Activated naive CD4-positive, alpha-beta T cell treated with anti-CD3 and anti-CD28 coated beads for 36 hours (primary cell): ENCODE data around the gene CAMK2D. TPM values are rescaled to one million over a fixed set of nuclear protein-coding genes. Genes with fewer than 3 reads are reported as not detected.
"Not testable (repeated sequence)": the region's sequence is repeated elsewhere in the genome, so short reads cannot be mapped to it uniquely, and the experiment has no call there.

Source experiments
- CTCF ChIA-PET: fragments of 350-600 bp; sonication (Branson Sonifier 250); formaldehyde crosslinking; loops from one replicate; lab custom pipeline; 2021; ENCODE audit warnings: antibody characterized with exemption; lab: Charles Lee
- DNase-seq: peaks from one replicate; pipeline ENCODE4 v3.0.0-alpha.2; 2020
- H3K27ac Mint-ChIP-seq: one replicate; pipeline ENCODE4 v1.8.0; 2021; ENCODE audit warnings: mild to moderate bottlenecking, mixed read lengths
- H3K27me3 Mint-ChIP-seq: one replicate; pipeline ENCODE4 v1.8.0; 2021; ENCODE audit warnings: low read depth, mixed read lengths
- H3K36me3 Mint-ChIP-seq: one replicate; pipeline ENCODE4 v1.8.0; 2021; ENCODE audit warnings: low read depth, mixed read lengths
- H3K4me1 Mint-ChIP-seq: one replicate; pipeline ENCODE4 v1.8.0; 2021; ENCODE audit warnings: low read depth, mixed read lengths
- H3K4me3 Mint-ChIP-seq: one replicate; pipeline ENCODE4 v1.8.0; 2021; ENCODE audit warnings: mild to moderate bottlenecking, moderate library complexity, mixed read lengths
- H3K9me3 Mint-ChIP-seq: one replicate; pipeline ENCODE4 v1.8.0; 2021; ENCODE audit warnings: mixed read lengths
- intact Hi-C: fragments of 100-400 bp; cut with micrococcal nuclease; formaldehyde crosslinking; loops from one replicate; pipeline ENCODE4 v1.15.1; 2023
- total RNA-seq, 2 experiments: library from RNA; stranded (reverse); gene quantifications; one replicate each; pipeline ENCODE4 v1.2.3, GENCODE V29; 2021

The CAMK2D gene
- total RNA-seq, 2 experiments from 2014 or later = 75.7 to 78.3 TPM

- CTCF ChIA-PET = interaction anchor here (0.6 to 0.9 kb wide), 2 partner anchors 10 to 310 kb away, joined by 4 to 5 read pairs; no protein-coding TSS in a partner anchor
- H3K27ac Mint-ChIP-seq = no peak overlapping the region
- intact Hi-C loops = no loop called here
- H3K27me3 Mint-ChIP-seq = no peaks in the 10 kb centered on the region
- peaks cover 19% of the 10 kb centered on the region for H3K36me3 Mint-ChIP-seq
- H3K4me3 Mint-ChIP-seq = no peak overlapping the region
- H3K4me1 Mint-ChIP-seq = peaks cover 33% of the 10 kb centered on the region
- no peaks in the 10 kb centered on the region for H3K9me3 Mint-ChIP-seq
- DNase-seq = no peak
These were observed 67.5 kb downstream of the CAMK2D start for GRCh38 chr4:113694008-113694407.

- Mint-ChIP-seq H3K27me3 (no peaks in the 10 kb centered on the region), H3K36me3 (peaks cover 21% of the 10 kb centered on the region), H3K27ac (peak overlapping the region; percentile 68), H3K4me3 (peak overlapping the region; percentile 26), H3K4me1 (peaks cover 35% of the 10 kb centered on the region), H3K9me3 (no peaks in the 10 kb centered on the region)
- DNase-seq = no peak
- intact Hi-C loops = no loop called here
- CTCF ChIA-PET = interaction anchor here (0.6 kb wide), 1 partner anchor 17 kb away, joined by 7 read pairs; no protein-coding TSS in a partner anchor
These were observed 68.6 kb downstream of the CAMK2D start for GRCh38 chr4:113692809-113693411.

DNA sequence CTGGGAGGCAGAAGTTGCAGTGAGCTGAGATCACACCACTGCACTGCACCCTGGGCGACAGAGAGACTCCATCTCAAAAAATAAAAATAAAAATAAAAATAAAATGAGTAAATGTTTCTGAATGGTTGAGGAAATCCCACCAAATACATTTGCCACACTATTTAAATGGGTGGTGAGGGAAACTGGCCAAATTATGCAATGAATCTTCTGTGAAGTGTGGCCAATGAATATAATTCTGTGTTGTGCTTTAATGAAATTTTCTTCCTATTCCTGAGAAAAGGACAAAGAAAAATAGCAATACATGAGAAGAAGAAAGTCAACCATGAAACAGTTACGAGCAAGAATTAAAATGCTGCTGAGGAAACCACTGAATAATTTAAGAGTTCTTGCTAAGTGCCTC is 69.9 kb downstream of the CAMK2D start:
- H3K4me1 Mint-ChIP-seq = peaks cover 46% of the 10 kb centered on the region
- no peak for DNase-seq

GRCh38 chr4:113689394-113689793 is 72.1 kb downstream of the CAMK2D start:
- DNase-seq = no peak
- Mint-ChIP-seq H3K27ac (no peak overlapping the region), H3K4me1 (peaks cover 58% of the 10 kb centered on the region), H3K27me3 (no peaks in the 10 kb centered on the region), H3K36me3 (peaks cover 27% of the 10 kb centered on the region), H3K4me3 (no peak overlapping the region), H3K9me3 (no peaks in the 10 kb centered on the region)
- CTCF ChIA-PET = interaction anchor here (1.6 kb wide), 1 partner anchor 9 kb away, joined by 5 read pairs; no protein-coding TSS in a partner anchor
- intact Hi-C loops = no loop called here

More for the DNA sequence above, 69.9 kb downstream of the CAMK2D start:
- H3K4me3 Mint-ChIP-seq = no peak overlapping the region
- H3K9me3 Mint-ChIP-seq = no peaks in the 10 kb centered on the region
- no peaks in the 10 kb centered on the region for H3K27me3 Mint-ChIP-seq
- H3K36me3 Mint-ChIP-seq = peaks cover 27% of the 10 kb centered on the region
- CTCF ChIA-PET = no interaction called here
- H3K27ac Mint-ChIP-seq = no peak overlapping the region
- intact Hi-C loops = no loop called here

- peak overlapping the region; percentile 81 for H3K27ac Mint-ChIP-seq
- CTCF ChIA-PET = no interaction called here
These were observed 74.3 kb downstream of the CAMK2D start for GRCh38 chr4:113687067-113687718.

DNA sequence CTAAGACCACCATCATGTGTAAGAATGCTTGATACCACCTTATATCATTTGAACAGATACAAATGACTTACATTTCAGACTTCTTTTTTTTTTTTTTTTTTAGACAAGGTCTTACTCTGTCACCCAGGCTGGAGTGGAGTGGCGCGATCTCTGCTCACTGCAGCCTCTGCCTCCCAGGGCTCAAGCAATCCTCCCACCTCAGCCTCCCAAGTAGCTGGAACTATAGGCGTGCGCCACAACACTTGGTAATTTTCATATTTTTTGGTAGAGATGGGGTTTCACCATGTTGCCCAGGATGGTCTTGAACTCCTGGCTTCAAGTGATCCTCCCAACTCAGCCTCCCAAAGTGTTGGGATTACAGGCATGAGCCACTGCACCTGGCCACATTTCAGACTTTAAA is 76.4 kb downstream of the CAMK2D start:
- H3K27me3 Mint-ChIP-seq, DNase-seq: not testable (repeated sequence)
- H3K9me3 Mint-ChIP-seq = peaks cover 12% of the 10 kb centered on the region
- H3K4me1 Mint-ChIP-seq = peaks cover 77% of the 10 kb centered on the region
- intact Hi-C loops = loop anchor here (2.0 kb wide), 1 partner anchor 222 kb away; no protein-coding TSS in a partner anchor
- H3K36me3 Mint-ChIP-seq = peaks cover 36% of the 10 kb centered on the region
- peak overlapping the region; percentile 88 for H3K27ac Mint-ChIP-seq
- H3K4me3 Mint-ChIP-seq = peak overlapping the region; percentile 23
- CTCF ChIA-PET = interaction anchor here (0.7 to 1.0 kb wide), 4 partner anchors 11 to 160 kb away, joined by 3 to 7 read pairs (median 4); no protein-coding TSS in a partner anchor

More at GRCh38 chr4:113687067-113687718, 74.3 kb downstream of the CAMK2D start:
- intact Hi-C loops = no loop called here
- H3K27me3 Mint-ChIP-seq = no peaks in the 10 kb centered on the region
- peaks cover 31% of the 10 kb centered on the region for H3K36me3 Mint-ChIP-seq
- no peak overlapping the region for H3K4me3 Mint-ChIP-seq
- no peak for DNase-seq
- no peaks in the 10 kb centered on the region for H3K9me3 Mint-ChIP-seq
- peaks cover 70% of the 10 kb centered on the region for H3K4me1 Mint-ChIP-seq

GRCh38 chr4:113684534-113685091 is 76.9 kb downstream of the CAMK2D start:
- DNase-seq = peak; percentile 77
- H3K4me1 Mint-ChIP-seq = peaks cover 74% of the 10 kb centered on the region
- intact Hi-C loops = loop anchor here (1.0 to 5.0 kb wide), 8 partner anchors 13 to 1412 kb away; partner anchors contain the start of gene TIFA
- H3K36me3 Mint-ChIP-seq = peaks cover 33% of the 10 kb centered on the region
- no peaks in the 10 kb centered on the region for H3K27me3 Mint-ChIP-seq
- peak overlapping the region; percentile 88 for H3K27ac Mint-ChIP-seq
- peaks cover 14% of the 10 kb centered on the region for H3K9me3 Mint-ChIP-seq
- peak overlapping the region; percentile 23 for H3K4me3 Mint-ChIP-seq
- CTCF ChIA-PET = interaction anchor here (0.8 to 1.2 kb wide), 5 partner anchors 10 to 122 kb away, joined by 3 to 7 read pairs (median 4); no protein-coding TSS in a partner anchor

GRCh38 chr4:113682730-113683537 is 78.6 kb downstream of the CAMK2D start:
- Mint-ChIP-seq H3K9me3 (peaks cover 14% of the 10 kb centered on the region), H3K27ac (peak overlapping the region; percentile 88), H3K4me1 (peaks cover 75% of the 10 kb centered on the region), H3K36me3 (peaks cover 33% of the 10 kb centered on the region), H3K4me3 (peak overlapping the region; percentile 43), H3K27me3 (no peaks in the 10 kb centered on the region)
- CTCF ChIA-PET = interaction anchor here (1.2 kb wide), 1 partner anchor 135 kb away, joined by 3 read pairs; no protein-coding TSS in a partner anchor
- intact Hi-C loops = loop anchor here (1.0 to 5.0 kb wide), 11 partner anchors 10 to 1411 kb away; partner anchors contain the start of gene TIFA
- DNase-seq = peak; percentile 92

DNA sequence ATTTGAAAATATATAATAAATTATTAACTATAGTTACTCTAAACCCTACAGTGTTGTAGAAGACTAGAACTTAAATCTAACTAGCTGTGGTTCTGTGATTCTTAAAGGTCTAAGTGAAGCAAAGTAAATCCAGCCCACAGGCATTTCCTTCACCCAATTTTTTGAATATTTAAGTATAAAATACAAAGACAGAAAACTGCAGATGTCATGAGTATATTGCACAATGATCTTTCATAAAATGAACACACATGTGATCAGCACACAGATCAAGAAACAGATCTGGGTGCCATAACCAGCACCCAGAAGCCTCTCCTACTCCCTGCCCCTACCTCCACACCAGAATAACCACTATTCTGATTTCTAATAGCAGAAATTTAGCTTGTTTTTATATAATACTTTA is 82.9 kb downstream of the CAMK2D start:
- DNase-seq = no peak
- Mint-ChIP-seq H3K27ac (no peak overlapping the region), H3K36me3 (peaks cover 44% of the 10 kb centered on the region), H3K9me3 (peaks cover 14% of the 10 kb centered on the region), H3K27me3 (no peaks in the 10 kb centered on the region), H3K4me3 (no peak overlapping the region), H3K4me1 (peaks cover 77% of the 10 kb centered on the region)
- intact Hi-C loops = no loop called here
- CTCF ChIA-PET = interaction anchor here (0.7 to 1.5 kb wide), 3 partner anchors 19 to 80 kb away, joined by 3 to 5 read pairs (median 4); no protein-coding TSS in a partner anchor

GRCh38 chr4:113677325-113677724 is 84.2 kb downstream of the CAMK2D start:
- peaks cover 40% of the 10 kb centered on the region for H3K36me3 Mint-ChIP-seq
- CTCF ChIA-PET = interaction anchor here (0.6 to 1.5 kb wide), 4 partner anchors 17 to 234 kb away, joined by 4 to 6 read pairs (median 6); no protein-coding TSS in a partner anchor
- H3K9me3 Mint-ChIP-seq = peaks cover 14% of the 10 kb centered on the region
- no peak for DNase-seq
- intact Hi-C loops = no loop called here
- H3K4me3 Mint-ChIP-seq = no peak overlapping the region
- peak overlapping the region; percentile 64 for H3K27ac Mint-ChIP-seq
- H3K4me1 Mint-ChIP-seq = peaks cover 75% of the 10 kb centered on the region
- no peaks in the 10 kb centered on the region for H3K27me3 Mint-ChIP-seq
